GM12878 (cell line): ENCODE measurements around the gene ITGAV. TPM values are rescaled to one million over a fixed set of nuclear protein-coding genes. Genes with fewer than 3 reads are reported as not detected.

Experiments
- ATAC-seq: fragments of 200-7000 bp; cut with Tn5 transposase; 3 replicates; pipeline ENCODE4 v1.9.1; 2020; ENCODE audit warnings: mild to moderate bottlenecking, moderate library complexity
- Bru-seq: library from RNA; stranded (reverse); fragments of 400-500 nt; gene quantifications from one replicate; lab custom pipeline; 2021; lab: Mats Ljungman, UMichigan
- BruChase-seq, 2 experiments: library from RNA; stranded (reverse); fragments of 400-500 nt; gene quantifications; one replicate each; lab custom pipeline; 2021; lab: Mats Ljungman, UMichigan
- BruUV-seq: library from RNA; stranded (reverse); fragments of 400-500 nt; replicated peaks from 2 replicates; lab custom pipeline; 2021; lab: Mats Ljungman, UMichigan
- CTCF ChIA-PET: fragments of 300-600 bp; sonication (Branson Sonifier 250); formaldehyde crosslinking; extraction: SDS; loops from one replicate; lab custom pipeline; 2021; ENCODE audit warnings: inconsistent platforms; lab: Yijun Ruan, JAX
- POLR2A ChIA-PET: fragments of 350-600 bp; formaldehyde crosslinking; extraction: SDS; loops from one replicate; lab custom pipeline; 2021; ENCODE audit warnings: inconsistent platforms; lab: Charles Lee
- RAD21 ChIA-PET: fragments of 300-600 bp; sonication (Branson Sonifier 250); formaldehyde crosslinking; loops from one replicate; lab custom pipeline; 2023; ENCODE audit warnings: antibody characterized with exemption; ENCODE audit not compliant: unreplicated experiment; lab: Charles Lee
- SMC1A ChIA-PET: fragments of 300-600 bp; sonication (Branson Sonifier 250); formaldehyde crosslinking; loops from one replicate; lab custom pipeline; 2023; ENCODE audit not compliant: unreplicated experiment, uncharacterized antibody; lab: Charles Lee
- DNase-seq: peaks from one replicate; pipeline ENCODE4 v3.0.0-alpha.2; 2011; ENCODE audit warnings: low read depth, low spot score
- FAIRE-seq: peaks from 3 replicates; lab custom pipeline; 2011; peaks lifted over from hg19 to GRCh38; lab: Jason Lieb, UNC
- H2AFZ ChIP-seq: 2 replicates; pipeline ENCODE4 v1.6.0; 2011; ENCODE audit warnings: low read depth, low read length, control low read depth; ENCODE audit not compliant: control insufficient read depth
- H3K27ac ChIP-seq: 2 replicates; pipeline ENCODE4 v1.5.1; 2011; ENCODE audit warnings: control low read depth; ENCODE audit not compliant: control insufficient read depth, insufficient read depth
- H3K27me3 ChIP-seq, 2 experiments: replicated peaks in 1 of 2; 2 replicates each; pipeline versions ENCODE4 v1.6.0 to v1.6.1; 2011; ENCODE audit warnings: low read length in 1 of 2; ENCODE audit not compliant: control insufficient read depth in 2 of 2, insufficient read depth in 2 of 2
- H3K36me3 ChIP-seq, 2 experiments: 2 replicates each; pipeline ENCODE4 v1.5.1; 2011; ENCODE audit warnings: low read length in 1 of 2; ENCODE audit not compliant: control insufficient read depth in 2 of 2, insufficient read depth in 2 of 2
- H3K4me1 ChIP-seq: 2 replicates; pipeline ENCODE4 v1.6.1; 2011; ENCODE audit warnings: mild to moderate bottlenecking, low read length, moderate library complexity, mixed read lengths; ENCODE audit not compliant: control insufficient read depth, insufficient read depth
- H3K4me2 ChIP-seq: 2 replicates; pipeline ENCODE4 v1.6.0; 2011; ENCODE audit warnings: control low read depth; ENCODE audit not compliant: control insufficient read depth, insufficient read depth
- H3K4me3 ChIP-seq: fragments of 200-600 bp; sonication (generic); 2 replicates; pipeline ENCODE4 v1.5.1; 2016
- H3K79me2 ChIP-seq: 2 replicates; pipeline ENCODE4 v1.6.0; 2011; ENCODE audit warnings: low read length; ENCODE audit not compliant: control insufficient read depth, insufficient read depth
- H3K9ac ChIP-seq: 2 replicates; pipeline ENCODE4 v1.8.0; 2011; ENCODE audit warnings: low read length, control low read depth, mixed read lengths; ENCODE audit not compliant: control insufficient read depth, insufficient read depth
- H3K9me3 ChIP-seq: replicated peaks from 3 replicates; pipeline ENCODE4 v1.5.1; 2011; ENCODE audit warnings: mild to moderate bottlenecking, low read length; ENCODE audit not compliant: control insufficient read depth, insufficient read depth
- H4K20me1 ChIP-seq: 2 replicates; pipeline ENCODE4 v1.6.0; 2011; ENCODE audit not compliant: control insufficient read depth, insufficient read depth
- IRF5 ChIP-seq: fragments of 450-650 bp; IDR thresholded peaks from 2 replicates; pipeline ENCODE4 v1.6.1; 2017; ENCODE audit warnings: borderline replicate concordance
- JUND ChIP-seq: IDR thresholded peaks from 2 replicates; pipeline ENCODE4 v1.6.1; 2012; ENCODE audit warnings: low read depth, mild to moderate bottlenecking, low read length, improper control_type of control experiment, moderate library complexity
- KLF5 ChIP-seq: fragments of 450-650 bp; IDR thresholded peaks from 2 replicates; pipeline ENCODE4 v1.6.1; 2014; ENCODE audit warnings: mild to moderate bottlenecking; ENCODE audit not compliant: partially characterized antibody
- MAX ChIP-seq: IDR thresholded peaks from 2 replicates; pipeline ENCODE4 v1.6.1; 2012; ENCODE audit warnings: low read depth, low read length, improper control_type of control experiment
- MEF2B ChIP-seq: fragments of 450-650 bp; IDR thresholded peaks from 2 replicates; pipeline ENCODE4 v1.6.1; 2018; ENCODE audit warnings: mild to moderate bottlenecking, moderate library complexity; ENCODE audit not compliant: partially characterized antibody, poor library complexity, severe bottlenecking
- MYC ChIP-seq: IDR thresholded peaks from 2 replicates; pipeline ENCODE4 v1.6.1; 2011; ENCODE audit warnings: mild to moderate bottlenecking, low read length, moderate library complexity, inconsistent platforms; ENCODE audit not compliant: insufficient read depth, insufficient replicate concordance, insufficient read length, severe bottlenecking
- NR2C2 ChIP-seq: IDR thresholded peaks from 2 replicates; pipeline ENCODE4 v1.6.1; 2011; ENCODE audit warnings: borderline replicate concordance, low read depth; ENCODE audit not compliant: control insufficient read depth, insufficient read length
- PML ChIP-seq: IDR thresholded peaks from 2 replicates; pipeline ENCODE4 v1.6.1; 2012; ENCODE audit warnings: low read length, inconsistent platforms
- SUZ12 ChIP-seq: fragments of 200-600 bp; sonication (generic); IDR thresholded peaks from one replicate; pipeline ENCODE4 v1.6.1; 2018; ENCODE audit warnings: antibody characterized with exemption, mild to moderate bottlenecking; ENCODE audit not compliant: unreplicated experiment
- TCF7 ChIP-seq: IDR thresholded peaks from 2 replicates; pipeline ENCODE4 v1.6.1; 2014; ENCODE audit warnings: antibody characterized with exemption, borderline replicate concordance
- YY1 ChIP-seq: IDR thresholded peaks from 2 replicates; pipeline ENCODE4 v1.6.1; 2011; ENCODE audit warnings: low read depth, mild to moderate bottlenecking, low read length
- WGBS: methylation state at CpG from one replicate; pipeline ENCODE4 v1.1.6; 2016; ENCODE audit warnings: low lambda C conversion rate; ENCODE audit not compliant: insufficient replicate concordance, insufficient coverage; ENCODE audit errors: missing lambda C conversion rate; 5-methylcytosine and 5-hydroxymethylcytosine counted together
- in situ Hi-C: fragments of 300-500 bp; cut with MboI; formaldehyde crosslinking; loops from 9 replicates; pipeline ENCODE4 v1.14.3; 2018; ENCODE audit warnings: mixed read lengths
- intact Hi-C: fragments of 100-400 bp; cut with micrococcal nuclease; formaldehyde crosslinking; loops from one replicate; pipeline ENCODE4 v1.14.2; 2022; ENCODE audit not compliant: unreplicated experiment
- long read RNA-seq, 2 experiments: library from polyadenylated mRNA; unstranded; transcript quantifications; one replicate each; pipeline ENCODE4 v2.0.0, GENCODE V29; 2019 to 2020
- polyA minus RNA-seq, 3 experiments: library from RNA; depleted of rRNA, polyadenylated mRNA; stranded (reverse); fragments of >200 nt; gene quantifications; 2 replicates each; pipeline ENCODE4 v1.2.3, GENCODE V29; 2011
- polyA plus RNA-seq, 11 experiments: library from polyadenylated mRNA; depleted of rRNA in 4 of 11; unstranded in 6 of 11; stranded (reverse) in 5 of 11; fragments of >200 nt; fragmentation: Nextera tagmentation in 4 of 11; fragmentation: Illumina TruSeq in 1 of 11; extraction: Ambion mirVana in 4 of 11; extraction: Trizol in 1 of 11; gene quantifications; 1 replicate in 1 of 11; 2 replicates in 10 of 11; pipeline versions ENCODE4 v1.2.1 to v1.2.3, GENCODE V29; 2011 to 2016; ENCODE audit warnings: inconsistent platforms in 2 of 11, missing spikeins in 2 of 11, low read depth in 1 of 11
- total RNA-seq, 4 experiments: library from RNA; depleted of rRNA in 3 of 4; stranded (reverse); fragments of >200 nt in 3 of 4; fragmentation: Illumina TruSeq in 1 of 4; extraction: Trizol in 1 of 4; gene quantifications; 2 replicates each; pipeline versions ENCODE4 v1.2.1 to v1.2.3, GENCODE V29; 2013 to 2021
- TF ChIP-seq, protein P1 (sequence below): fragments of 450-650 bp; IDR thresholded peaks from 2 replicates; pipeline ENCODE4 v1.6.1; 2016; ENCODE audit warnings: mild to moderate bottlenecking

The ITGAV gene
- total RNA-seq (2013; cell fraction: nucleolus; rRNA removed), result 55.8 and 61.0 TPM in 2 replicates
- total RNA-seq (2014; rRNA removed) (9.3 and 11.7 TPM in 2 replicates), total RNA-seq (2014; rRNA removed; fragmentation: Illumina TruSeq; extraction: Trizol) (8.9 and 11.1 TPM in 2 replicates), total RNA-seq (2021) (6.8 and 10.1 TPM in 2 replicates), polyA plus RNA-seq (2011; rRNA removed) (10.8 and 14.3 TPM in 2 replicates), polyA plus RNA-seq (2014; fragmentation: Illumina TruSeq; extraction: Trizol) (6.6 and 7.5 TPM in 2 replicates), polyA plus RNA-seq (2014; fragmentation: Nextera tagmentation; extraction: Ambion mirVana) (1 to 10 TPM; 2.1 to 2.2 TPM), polyA plus RNA-seq (2014; rRNA removed) (4.6 and 4.9 TPM in 2 replicates), polyA plus RNA-seq (2016; fragmentation: Nextera tagmentation; extraction: Ambion mirVana) (1 to 10 TPM; 5.0 to 5.5 TPM), polyA minus RNA-seq (2011; rRNA and poly(A)+ RNA removed) (12.9 and 19.6 TPM in 2 replicates), Bru-seq, nascent RNA (percentile 72 among the genes with signal in this experiment), BruChase-seq, experiment 1, labeled RNA remaining after a 6-hour chase (percentile 76 among the genes with signal in this experiment), BruChase-seq, experiment 2, labeled RNA remaining after a 2-hour chase (percentile 75 among the genes with signal in this experiment)
- 2.2 TPM for polyA plus RNA-seq (2011; ENCODE audit: low read depth)
- polyA plus RNA-seq (2011; cell fraction: cytosol; rRNA removed), result 3.6 and 5.6 TPM in 2 replicates
- 23.3 and 27.3 TPM in 2 replicates for polyA plus RNA-seq (2011; cell fraction: nucleus; rRNA removed)
- polyA plus RNA-seq (2012), result 4.3 and 5.5 TPM in 2 replicates
- 6.5 and 8.8 TPM in 2 replicates for polyA minus RNA-seq (2011; cell fraction: cytosol; rRNA and poly(A)+ RNA removed)
- 14.9 and 24.8 TPM in 2 replicates for polyA minus RNA-seq (2011; cell fraction: nucleus; rRNA and poly(A)+ RNA removed)
- long read RNA-seq, experiment 1, partial matches to known transcripts, result 0 of 2 reads
- long read RNA-seq, experiment 1, other reads (novel, unspliced or antisense), result 2 of 2 reads
- long read RNA-seq, experiment 2, partial matches to known transcripts, result 3 of 8 reads
- long read RNA-seq, experiment 2, other reads (novel, unspliced or antisense), result 5 of 8 reads

DNA sequence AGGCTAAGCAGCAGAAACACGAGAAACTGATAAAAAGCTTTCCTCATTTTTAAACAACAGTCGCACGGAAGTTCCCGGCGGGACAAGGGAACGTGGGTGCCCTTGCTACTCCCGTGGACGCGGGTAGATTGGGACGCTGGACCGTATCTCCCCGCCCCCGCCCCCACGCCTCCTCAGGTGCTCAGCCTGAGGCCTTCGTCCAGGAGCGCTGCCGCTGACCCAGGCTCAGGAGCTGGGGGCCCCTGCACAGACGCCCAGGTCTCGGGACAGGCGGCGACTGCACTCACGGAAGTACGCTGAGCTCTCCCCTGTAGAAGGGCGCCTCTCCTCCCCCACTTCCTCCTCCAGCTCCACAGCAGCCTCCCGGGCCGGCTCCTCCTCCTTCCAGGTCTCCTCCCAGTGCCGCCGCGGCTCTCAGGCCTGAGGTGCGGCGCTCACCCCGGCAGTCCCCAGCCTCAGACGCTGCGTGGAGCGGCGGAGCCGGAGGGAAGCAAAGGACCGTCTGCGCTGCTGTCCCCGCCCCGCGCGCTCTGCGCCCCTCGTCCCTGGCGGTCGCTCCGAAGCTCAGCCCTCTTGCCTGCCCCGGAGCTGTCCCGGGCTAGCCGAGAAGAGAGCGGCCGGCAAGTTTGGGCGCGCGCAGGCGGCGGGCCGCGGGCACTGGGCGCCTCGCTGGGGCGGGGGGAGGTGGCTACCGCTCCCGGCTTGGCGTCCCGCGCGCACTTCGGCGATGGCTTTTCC is at the start of gene ITGAV:
Gene ITGAV, plus strand, starts transcription at position 445 of the 738 bp plus-strand sequence. Its CDS starts 283 bp downstream, at position 728.
- RAD21 ChIA-PET, result interaction anchor here (0.9 to 2.1 kb wide), 3 partner anchors 23 to 52 kb away, joined by 3 to 10 read pairs (median 4); no protein-coding TSS in a partner anchor
- TF ChIP-seq TCF7 (no peak), MYC (no peak), MAX (no peak), JUND (no peak), MEF2B (no peak), PML (0 out of 2 replicates have a peak, but pooled peaks have one; percentile 60), KLF5 (peak; percentile 20), NR2C2 (no peak), YY1 (no peak; the same call in 1 of the 2 replicates), IRF5 (no peak), SUZ12 (no peak)
- TF ChIP-seq, protein P1, sequence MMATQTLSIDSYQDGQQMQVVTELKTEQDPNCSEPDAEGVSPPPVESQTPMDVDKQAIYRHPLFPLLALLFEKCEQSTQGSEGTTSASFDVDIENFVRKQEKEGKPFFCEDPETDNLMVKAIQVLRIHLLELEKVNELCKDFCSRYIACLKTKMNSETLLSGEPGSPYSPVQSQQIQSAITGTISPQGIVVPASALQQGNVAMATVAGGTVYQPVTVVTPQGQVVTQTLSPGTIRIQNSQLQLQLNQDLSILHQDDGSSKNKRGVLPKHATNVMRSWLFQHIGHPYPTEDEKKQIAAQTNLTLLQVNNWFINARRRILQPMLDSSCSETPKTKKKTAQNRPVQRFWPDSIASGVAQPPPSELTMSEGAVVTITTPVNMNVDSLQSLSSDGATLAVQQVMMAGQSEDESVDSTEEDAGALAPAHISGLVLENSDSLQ, result no peak; the same call in 1 of the 2 replicates

More for the DNA sequence above, at the start of gene ITGAV:
- Histone ChIP-seq H3K27me3 (no peaks in the 10 kb centered on the region), H3K27ac (peak within 1 kb of the TSS; percentile 89), H3K9ac (peak within 1 kb of the TSS; percentile 91), H3K9me3 (no peaks in the 10 kb centered on the region), H3K36me3 (no peaks in the 10 kb centered on the region), H3K79me2 (peaks cover 25% of the 10 kb centered on the region), H2AFZ (peak within 1 kb of the TSS; percentile 96), H3K4me2 (peak within 1 kb of the TSS; percentile 96), H3K4me3 (peak within 1 kb of the TSS; percentile 95), H3K4me1 (peaks cover 6% of the 10 kb centered on the region; the same call in 1 of the 2 replicates), H4K20me1 (no peaks in the 10 kb centered on the region)
- in situ Hi-C loops (no loop called here), intact Hi-C loops (loop anchor here (5.0 kb wide), 1 partner anchor 87 kb away; no protein-coding TSS in a partner anchor)
- ChIA-PET POLR2A (interaction anchor here (0.5 to 1.7 kb wide), 9 partner anchors 20 to 1205 kb away, joined by 3 to 9 read pairs (median 3); partner anchors contain the start of genes TFPI and ZC3H15), CTCF (interaction anchor here (1.2 to 2.4 kb wide), 5 partner anchors 10 to 858 kb away, joined by 4 to 10 read pairs (median 5); partner anchors contain the start of gene CALCRL), SMC1A (interaction anchor here (0.7 to 1.7 kb wide), 11 partner anchors 19 to 859 kb away, joined by 3 to 6 read pairs (median 3); partner anchors contain the start of gene CALCRL)
- WGBS, result under 1% methylated on average over 47 of the region's 71 CpGs
- no peak for FAIRE-seq
- ATAC-seq, result peak; percentile 93
- no TSS peak for BruUV-seq
- peak; percentile 57 for DNase-seq
